ENCODE measurements around the gene MAP3K7.

- TF ChIP-seq CTCF (IDR thresholded peaks at IDR 0.05) (no peak), POLR2A (IDR thresholded peaks at IDR 0.05) (no peak), POLR2AphosphoS5 (IDR thresholded peaks at IDR 0.05) (no peak), EP300 (IDR thresholded peaks at IDR 0.05) (no peak)
These were observed 17.7 kb upstream of the MAP3K7 start for GRCh38 chr6:90604546-90604945.

Data from stomach (tissue), 4 donors.